Measurements from ENCODE around the gene KCNH2. TPM values are rescaled to one million over a fixed set of nuclear protein-coding genes. Genes with fewer than 3 reads are reported as not detected.

KCNH2 gene
- total RNA-seq, 3 donors from 2014 or later: 0.49 to 0.71 (median 0.66) TPM

DNA sequence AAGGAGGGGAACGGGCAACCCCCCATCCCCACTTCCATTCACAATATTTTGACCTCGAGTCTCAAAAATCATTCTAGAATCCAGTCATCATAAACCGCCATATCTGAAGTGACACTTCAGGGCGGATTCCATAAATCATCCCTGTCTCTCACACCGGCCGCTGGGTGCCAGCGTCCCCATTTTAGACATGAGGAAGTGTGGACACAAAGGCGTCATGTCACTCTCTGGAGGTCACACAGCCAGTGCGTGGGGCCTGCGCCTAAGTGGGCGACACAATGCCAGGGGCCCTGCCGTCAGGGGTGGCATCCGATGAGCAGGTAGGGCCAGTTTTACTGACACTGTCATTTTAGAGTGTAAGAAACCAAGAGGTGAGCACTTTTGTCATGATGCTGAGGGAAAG is 19.5 kb downstream of the KCNH2 start:
- Mint-ChIP-seq H3K9me3 (no peaks in the 10 kb centered on the region), H3K27me3 (ENCODE audit: low read depth) (peaks cover 49% of the 10 kb centered on the region), H3K4me1 (ENCODE audit: low read depth) (peaks cover 14% of the 10 kb centered on the region), H3K36me3 (ENCODE audit: insufficient read depth) (no peaks in the 10 kb centered on the region), H3K4me3 (no peak overlapping the region)
- ATAC-seq: no peak
- no peak for DNase-seq

DNA sequence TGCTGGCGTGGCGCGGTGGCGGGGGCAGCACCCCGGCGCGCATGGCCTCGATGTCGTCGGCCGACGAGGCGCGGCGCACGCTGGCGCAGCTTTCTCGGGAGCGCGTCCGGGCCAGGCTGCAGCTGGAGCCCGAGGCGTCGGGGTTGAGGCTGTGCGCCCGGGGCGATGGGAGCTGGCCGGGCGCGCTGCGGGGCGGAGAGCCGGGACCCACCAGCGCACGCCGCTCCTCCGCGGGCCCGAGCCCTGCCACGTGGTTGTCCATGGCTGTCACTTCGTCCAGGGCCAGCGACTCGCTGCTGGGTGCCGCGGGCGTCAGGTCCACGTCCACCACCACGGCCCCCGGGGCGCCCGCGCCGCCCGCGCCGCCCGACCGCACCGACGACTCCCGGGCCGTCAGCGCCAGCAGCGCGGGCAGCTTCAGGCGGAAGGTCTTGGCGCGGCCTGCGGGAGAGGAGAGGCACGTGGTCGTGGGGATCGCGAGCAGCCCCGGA is 20.0 kb downstream of the KCNH2 start:
- H3K4me1 Mint-ChIP-seq (ENCODE audit: low read depth): peaks cover 14% of the 10 kb centered on the region
- H3K9me3 Mint-ChIP-seq: no peaks in the 10 kb centered on the region
- no peak overlapping the region for H3K4me3 Mint-ChIP-seq
- ATAC-seq: no peak
- no peaks in the 10 kb centered on the region for H3K36me3 Mint-ChIP-seq (ENCODE audit: insufficient read depth)
- peaks cover 48% of the 10 kb centered on the region for H3K27me3 Mint-ChIP-seq (ENCODE audit: low read depth)
- no peak for DNase-seq

DNA sequence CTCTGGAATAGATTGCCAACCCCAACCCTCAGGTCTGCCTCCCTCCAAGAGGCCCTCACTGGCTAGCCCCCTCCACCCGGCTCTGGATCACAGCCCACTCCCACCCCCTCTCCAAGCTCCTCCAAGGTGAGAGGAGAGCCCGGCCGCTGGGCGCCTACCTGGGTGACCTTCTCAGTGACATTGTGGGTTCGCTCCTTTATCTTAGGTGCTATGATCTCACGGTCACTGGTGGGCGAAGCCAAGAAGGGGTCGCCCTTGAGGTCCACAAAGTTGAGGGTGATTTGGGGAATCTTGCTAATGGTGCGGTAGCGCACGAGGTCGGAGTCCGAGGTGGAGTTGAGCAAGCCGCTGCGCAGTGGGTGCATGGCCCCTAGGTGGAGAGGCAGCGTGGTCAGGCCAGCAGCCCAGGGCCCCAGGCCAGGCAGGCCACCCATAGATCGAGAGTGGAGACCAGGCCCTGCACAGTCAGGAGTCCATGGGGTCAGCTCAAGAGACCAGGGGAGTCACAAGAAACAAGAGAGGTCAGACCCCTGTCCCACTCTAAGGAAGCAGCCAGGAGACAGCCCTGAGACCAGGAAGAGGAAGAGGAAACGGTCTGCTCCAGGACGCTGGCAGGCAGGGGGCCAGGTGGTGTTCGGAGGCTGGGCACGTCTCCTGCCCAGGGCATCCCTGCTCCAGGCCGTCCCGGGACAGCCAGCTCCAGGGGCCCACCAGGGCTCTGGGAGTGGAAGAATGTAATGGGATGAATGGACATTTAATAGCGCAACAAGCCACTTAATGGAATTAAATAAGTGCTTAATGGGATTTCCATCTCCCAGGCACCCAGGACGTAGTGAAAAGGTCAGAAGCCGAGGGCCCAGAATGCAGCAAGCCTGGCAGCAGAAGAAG is 20.7 kb downstream of the KCNH2 start:
- no peaks in the 10 kb centered on the region for H3K9me3 Mint-ChIP-seq
- H3K4me1 Mint-ChIP-seq (ENCODE audit: low read depth): peaks cover 14% of the 10 kb centered on the region
- H3K4me3 Mint-ChIP-seq: no peak overlapping the region
- ATAC-seq: no peak
- DNase-seq: no peak
- H3K36me3 Mint-ChIP-seq (ENCODE audit: insufficient read depth): no peaks in the 10 kb centered on the region
- peaks cover 43% of the 10 kb centered on the region for H3K27me3 Mint-ChIP-seq (ENCODE audit: low read depth)

- H3K36me3 Mint-ChIP-seq (ENCODE audit: insufficient read depth): no peaks in the 10 kb centered on the region
- DNase-seq (no peak), ATAC-seq (no peak)
- no peak overlapping the region for H3K4me3 Mint-ChIP-seq
- H3K27me3 Mint-ChIP-seq (ENCODE audit: low read depth): peaks cover 39% of the 10 kb centered on the region
- H3K4me1 Mint-ChIP-seq (ENCODE audit: low read depth): peaks cover 14% of the 10 kb centered on the region
- H3K9me3 Mint-ChIP-seq: no peaks in the 10 kb centered on the region
Measured at GRCh38 chr7:150956395-150957132, 21.6 kb downstream of the KCNH2 start.

GRCh38 chr7:150955519-150956394 is 22.4 kb downstream of the KCNH2 start:
- Mint-ChIP-seq H3K9me3 (no peaks in the 10 kb centered on the region), H3K36me3 (ENCODE audit: insufficient read depth) (no peaks in the 10 kb centered on the region), H3K27me3 (ENCODE audit: low read depth) (peaks cover 39% of the 10 kb centered on the region), H3K4me1 (ENCODE audit: low read depth) (peaks cover 14% of the 10 kb centered on the region), H3K4me3 (no peak overlapping the region)
- DNase-seq (no peak), ATAC-seq (no peak)

DNA sequence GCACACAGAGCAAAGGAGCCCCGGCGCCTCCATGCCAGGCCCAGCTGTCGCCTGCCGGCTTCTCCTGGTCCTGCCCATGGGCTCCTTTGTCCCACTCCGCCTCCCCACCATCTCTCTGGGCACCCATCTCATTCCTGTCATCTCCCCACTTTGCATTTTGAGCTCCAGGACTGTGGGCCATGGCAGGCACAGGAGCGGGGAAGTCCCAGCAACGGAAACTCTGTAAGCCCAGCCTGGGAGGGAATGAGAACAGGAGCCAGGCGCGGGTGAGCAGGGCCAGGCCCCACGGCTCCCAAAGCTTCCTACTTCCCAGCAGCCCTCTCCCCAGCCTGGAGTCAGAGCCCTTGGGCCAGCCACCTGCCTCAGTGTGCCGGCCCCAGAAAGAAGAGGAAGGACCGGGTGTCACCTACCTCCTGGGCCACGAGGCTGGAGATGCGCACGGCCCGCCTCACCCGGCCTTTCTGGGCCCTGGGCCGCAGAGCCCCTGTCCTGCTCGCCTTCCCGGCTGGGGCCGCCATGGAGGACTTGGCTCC is 23.1 kb downstream of the KCNH2 start:
- DNase-seq (no peak), ATAC-seq (no peak)
- H3K27me3 Mint-ChIP-seq (ENCODE audit: low read depth): peaks cover 35% of the 10 kb centered on the region
- H3K4me1 Mint-ChIP-seq (ENCODE audit: low read depth): peaks cover 11% of the 10 kb centered on the region
- H3K36me3 Mint-ChIP-seq (ENCODE audit: insufficient read depth): no peaks in the 10 kb centered on the region
- no peak overlapping the region for H3K4me3 Mint-ChIP-seq
- H3K9me3 Mint-ChIP-seq: no peaks in the 10 kb centered on the region

DNA sequence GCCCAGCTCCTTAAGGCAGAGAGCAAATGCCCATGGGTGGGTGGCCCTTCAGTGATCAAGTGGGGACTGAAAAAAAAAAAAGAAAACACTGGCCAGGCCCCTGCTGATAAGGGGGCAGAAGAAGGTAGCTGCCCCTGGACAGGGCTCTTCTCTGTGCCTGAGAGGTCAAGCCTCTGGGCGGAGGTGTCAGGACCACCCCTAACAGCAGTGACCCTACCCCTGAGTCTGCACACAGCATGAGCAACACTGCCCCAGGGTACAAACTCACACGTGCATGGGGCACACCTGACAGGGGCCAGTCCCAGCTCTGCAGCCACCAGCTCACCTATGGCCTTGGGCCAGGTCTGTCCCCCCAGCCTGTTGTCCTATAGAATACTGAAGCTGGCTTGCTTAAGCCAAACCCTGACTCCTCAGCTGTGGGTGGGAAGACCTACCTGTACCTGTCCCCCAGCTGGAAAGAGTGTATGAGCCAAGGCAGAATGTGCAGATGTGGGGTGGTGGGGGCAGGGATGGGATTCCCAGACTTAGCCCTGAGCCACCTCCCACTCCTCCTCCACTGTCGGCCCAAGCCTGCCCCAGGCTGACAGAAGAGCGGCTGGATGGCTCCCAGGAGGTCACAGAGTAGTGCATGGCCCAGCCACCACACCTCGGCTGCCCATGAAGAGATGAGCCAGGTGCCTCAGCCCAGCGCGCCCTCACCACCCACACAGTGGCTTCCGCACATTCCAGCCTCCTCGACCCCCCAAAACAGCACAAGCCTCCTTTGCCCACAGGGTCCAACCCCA is 23.7 kb downstream of the KCNH2 start:
- no peaks in the 10 kb centered on the region for H3K9me3 Mint-ChIP-seq
- no peaks in the 10 kb centered on the region for H3K36me3 Mint-ChIP-seq (ENCODE audit: insufficient read depth)
- H3K4me3 Mint-ChIP-seq: no peak overlapping the region
- DNase-seq: no peak
- no peak for ATAC-seq
- peaks cover 7% of the 10 kb centered on the region for H3K4me1 Mint-ChIP-seq (ENCODE audit: low read depth)
- H3K27me3 Mint-ChIP-seq (ENCODE audit: low read depth): peaks cover 31% of the 10 kb centered on the region

- Mint-ChIP-seq H3K4me1 (ENCODE audit: low read depth) (peaks cover 3% of the 10 kb centered on the region), H3K9me3 (no peaks in the 10 kb centered on the region), H3K4me3 (no peak overlapping the region), H3K36me3 (ENCODE audit: insufficient read depth) (no peaks in the 10 kb centered on the region), H3K27me3 (ENCODE audit: low read depth) (peaks cover 24% of the 10 kb centered on the region)
- no peak for ATAC-seq
- no peak for DNase-seq
Measured at GRCh38 chr7:150953061-150953997, 24.8 kb downstream of the KCNH2 start.

- Mint-ChIP-seq H3K4me1 (ENCODE audit: low read depth) (peaks cover 3% of the 10 kb centered on the region), H3K36me3 (ENCODE audit: insufficient read depth) (no peaks in the 10 kb centered on the region), H3K27me3 (ENCODE audit: low read depth) (peaks cover 21% of the 10 kb centered on the region), H3K4me3 (no peak overlapping the region), H3K9me3 (no peaks in the 10 kb centered on the region)
- no peak for ATAC-seq
- no peak for DNase-seq
Measured at GRCh38 chr7:150952331-150953050, 25.6 kb downstream of the KCNH2 start.

DNA sequence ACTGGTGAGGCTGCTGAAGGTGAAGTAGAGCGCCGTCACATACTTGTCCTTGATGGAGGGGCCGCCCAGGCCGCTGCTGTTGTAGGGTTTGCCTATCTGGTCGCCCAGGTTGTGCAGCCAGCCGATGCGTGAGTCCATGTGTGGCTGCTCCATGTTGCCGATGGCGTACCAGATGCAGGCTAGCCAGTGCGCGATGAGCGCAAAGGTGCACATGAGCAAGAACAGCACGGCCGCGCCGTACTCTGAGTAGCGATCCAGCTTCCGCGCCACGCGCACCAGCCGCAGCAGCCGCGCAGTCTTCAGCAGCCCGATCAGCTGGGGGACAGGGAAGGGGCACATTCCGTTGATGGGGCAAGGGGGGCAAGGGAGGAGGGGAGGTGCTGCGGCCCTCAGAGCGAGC is 26.6 kb downstream of the KCNH2 start:
- DNase-seq (peak; percentile 3), ATAC-seq (no peak)
- no peaks in the 10 kb centered on the region for H3K36me3 Mint-ChIP-seq (ENCODE audit: insufficient read depth)
- no peak overlapping the region for H3K4me3 Mint-ChIP-seq
- peaks cover 14% of the 10 kb centered on the region for H3K27me3 Mint-ChIP-seq (ENCODE audit: low read depth)
- H3K4me1 Mint-ChIP-seq (ENCODE audit: low read depth): no peaks in the 10 kb centered on the region
- no peaks in the 10 kb centered on the region for H3K9me3 Mint-ChIP-seq

DNA sequence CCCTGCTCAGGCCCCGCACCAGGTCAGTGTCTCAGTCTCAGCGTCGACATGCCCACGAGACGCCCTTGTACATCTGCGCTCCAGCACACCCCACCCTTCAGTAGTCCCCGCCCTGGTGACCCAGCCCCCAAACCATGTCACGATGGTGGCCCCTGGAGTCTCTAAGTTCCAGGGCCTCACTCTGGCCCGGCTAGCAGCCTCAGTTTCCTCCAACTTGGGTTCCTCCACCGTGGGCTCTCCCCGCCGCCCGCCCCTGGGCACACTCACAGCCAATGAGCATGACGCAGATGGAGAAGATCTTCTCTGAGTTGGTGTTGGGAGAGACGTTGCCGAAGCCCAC is 27.0 kb downstream of the KCNH2 start:
- no peak overlapping the region for H3K4me3 Mint-ChIP-seq
- peaks cover 10% of the 10 kb centered on the region for H3K27me3 Mint-ChIP-seq (ENCODE audit: low read depth)
- no peaks in the 10 kb centered on the region for H3K36me3 Mint-ChIP-seq (ENCODE audit: insufficient read depth)
- DNase-seq (no peak), ATAC-seq (no peak)
- no peaks in the 10 kb centered on the region for H3K4me1 Mint-ChIP-seq (ENCODE audit: low read depth)
- H3K9me3 Mint-ChIP-seq: no peaks in the 10 kb centered on the region

GRCh38 chr7:150950496-150951180 is 27.5 kb downstream of the KCNH2 start:
- H3K9me3 Mint-ChIP-seq: no peaks in the 10 kb centered on the region
- no peaks in the 10 kb centered on the region for H3K4me1 Mint-ChIP-seq (ENCODE audit: low read depth)
- H3K27me3 Mint-ChIP-seq (ENCODE audit: low read depth): peaks cover 9% of the 10 kb centered on the region
- peak; percentile 3 for DNase-seq
- no peak for ATAC-seq
- H3K36me3 Mint-ChIP-seq (ENCODE audit: insufficient read depth): no peaks in the 10 kb centered on the region
- no peak overlapping the region for H3K4me3 Mint-ChIP-seq

Data from activated T-cell treated with anti-CD3 and anti-CD28 coated beads, Interleukin-2, amount 50 U/mL, for 4 hours (primary cell).